ENCODE measurements around the gene ACSM3.
A peak's percentile ranks its signal among the peaks of the same experiment; 100 is the strongest.
"Not testable (repeated sequence)": the region's sequence is repeated elsewhere in the genome, so short reads cannot be mapped to it uniquely, and the experiment has no call there.

The ACSM3 gene

GRCh38 chr16:20755238-20755637, 8.6 kb upstream of the ACSM3 start:
- no peak for DNase-seq (ENCODE audit: low read depth in 2 of 2)

GRCh38 chr16:20755799-20756198, 8.0 kb upstream of the ACSM3 start:
- not testable (repeated sequence) for DNase-seq (ENCODE audit: low read depth in 2 of 2)

GRCh38 chr16:20760346-20760745, 3.5 kb upstream of the ACSM3 start:
- no peak for DNase-seq (ENCODE audit: low read depth in 2 of 2)

GRCh38 chr16:20761175-20761574, 2.6 kb upstream of the ACSM3 start:
- DNase-seq (ENCODE audit: low read depth in 2 of 2) = no peak

- no peak for DNase-seq (ENCODE audit: low read depth in 2 of 2)
Measured at GRCh38 chr16:20762404-20763123, 1.2 kb upstream of the ACSM3 start.

GRCh38 chr16:20764448-20764847, 634 bp downstream of the ACSM3 start:
- DNase-seq (ENCODE audit: low read depth in 2 of 2) = not testable (repeated sequence)

GRCh38 chr16:20765732-20766131, 1.9 kb downstream of the ACSM3 start:
- DNase-seq (ENCODE audit: low read depth in 2 of 2) = no peak

GRCh38 chr16:20766294-20766693, 2.5 kb downstream of the ACSM3 start:
- no peak for DNase-seq (ENCODE audit: low read depth in 2 of 2)

- no peak for DNase-seq (ENCODE audit: low read depth in 2 of 2)
Measured at GRCh38 chr16:20767577-20767976, 3.8 kb downstream of the ACSM3 start.

- DNase-seq (ENCODE audit: low read depth in 2 of 2) = no peak
Measured at GRCh38 chr16:20768121-20768520, 4.3 kb downstream of the ACSM3 start.

- no peak for DNase-seq (ENCODE audit: low read depth in 2 of 2)
Measured at GRCh38 chr16:20768818-20769217, 5.0 kb downstream of the ACSM3 start.

- no peak for DNase-seq (ENCODE audit: low read depth in 2 of 2)
Measured at GRCh38 chr16:20773679-20774078, 9.9 kb downstream of the ACSM3 start.

- DNase-seq (ENCODE audit: low read depth in 2 of 2) = peak; percentile 4 to 21
Measured at GRCh38 chr16:20774703-20775362, 11.0 kb downstream of the ACSM3 start.

GRCh38 chr16:20781697-20782096, 17.9 kb downstream of the ACSM3 start:
- DNase-seq (ENCODE audit: low read depth in 2 of 2) = no peak

- no peak for DNase-seq (ENCODE audit: low read depth in 2 of 2)
Measured at GRCh38 chr16:20782470-20782869, 18.7 kb downstream of the ACSM3 start.

GRCh38 chr16:20784204-20784603, 20.4 kb downstream of the ACSM3 start:
- no peak for DNase-seq (ENCODE audit: low read depth in 2 of 2)

- no peak for DNase-seq (ENCODE audit: low read depth in 2 of 2)
Measured at GRCh38 chr16:20789130-20789529, 25.3 kb downstream of the ACSM3 start.

- DNase-seq (ENCODE audit: low read depth in 2 of 2) = no peak
Measured at GRCh38 chr16:20791923-20792612, 28.3 kb downstream of the ACSM3 start.

GRCh38 chr16:20798364-20798763, 34.5 kb downstream of the ACSM3 start:
- no peak for DNase-seq (ENCODE audit: low read depth in 2 of 2)

GRCh38 chr16:20799599-20799998, 35.8 kb downstream of the ACSM3 start:
- no peak for DNase-seq (ENCODE audit: low read depth in 2 of 2)

- no peak for DNase-seq (ENCODE audit: low read depth in 2 of 2)
Measured at GRCh38 chr16:20801278-20801677, 37.5 kb downstream of the ACSM3 start.

- no peak for DNase-seq (ENCODE audit: low read depth in 2 of 2)
Measured at GRCh38 chr16:20803192-20803560, 39.4 kb downstream of the ACSM3 start.
